Endothelial cell (in vitro differentiated cells): Measurements from ENCODE around the gene TTC1. TPM values are rescaled to one million over a fixed set of nuclear protein-coding genes. Genes with fewer than 3 reads are reported as not detected.
A peak's percentile ranks its signal among the peaks of the same experiment; 100 is the strongest.

Experiments used
- DNase-seq: peaks from one replicate; pipeline ENCODE4 v3.0.0; 2021; ENCODE audit warnings: low spot score
- H3K27ac Mint-ChIP-seq: one replicate; pipeline ENCODE4 v1.8.0; 2021; ENCODE audit warnings: mixed read lengths, inconsistent platforms; ENCODE audit not compliant: unreplicated experiment
- H3K27me3 Mint-ChIP-seq: one replicate; pipeline ENCODE4 v1.8.0; 2021; ENCODE audit warnings: mild to moderate bottlenecking, moderate library complexity, mixed read lengths, inconsistent platforms; ENCODE audit not compliant: unreplicated experiment
- H3K36me3 Mint-ChIP-seq: one replicate; pipeline ENCODE4 v1.8.0; 2021; ENCODE audit warnings: mild to moderate bottlenecking, low read depth, mixed read lengths, inconsistent platforms; ENCODE audit not compliant: unreplicated experiment
- H3K4me1 Mint-ChIP-seq: one replicate; pipeline ENCODE4 v1.8.0; 2021; ENCODE audit warnings: mild to moderate bottlenecking, mixed read lengths, inconsistent platforms; ENCODE audit not compliant: unreplicated experiment
- H3K4me3 Mint-ChIP-seq: one replicate; pipeline ENCODE4 v1.8.0; 2021; ENCODE audit warnings: mild to moderate bottlenecking, mixed read lengths, inconsistent platforms; ENCODE audit not compliant: unreplicated experiment
- H3K9me3 Mint-ChIP-seq: one replicate; pipeline ENCODE4 v1.8.0; 2021; ENCODE audit warnings: mixed read lengths, inconsistent platforms; ENCODE audit not compliant: unreplicated experiment
- total RNA-seq: library from RNA; stranded (reverse); fragmentation: NEBNext Ultra II Directional; extraction: Animal tissue kit (Norgen Biotek cat#: 25700); gene quantifications from one replicate; pipeline ENCODE4 v1.2.1, GENCODE V29; 2021; ENCODE audit not compliant: unreplicated experiment
- TF ChIP-seq, protein P1 (sequence below): fragments of 200-600 bp; sonication (generic); IDR thresholded peaks from one replicate; pipeline ENCODE4 v1.5.0; 2021; ENCODE audit warnings: antibody characterized with exemption; ENCODE audit not compliant: unreplicated experiment

Gene TTC1
- total RNA-seq, 1 donor from 2014 or later: 49.8 TPM

DNA sequence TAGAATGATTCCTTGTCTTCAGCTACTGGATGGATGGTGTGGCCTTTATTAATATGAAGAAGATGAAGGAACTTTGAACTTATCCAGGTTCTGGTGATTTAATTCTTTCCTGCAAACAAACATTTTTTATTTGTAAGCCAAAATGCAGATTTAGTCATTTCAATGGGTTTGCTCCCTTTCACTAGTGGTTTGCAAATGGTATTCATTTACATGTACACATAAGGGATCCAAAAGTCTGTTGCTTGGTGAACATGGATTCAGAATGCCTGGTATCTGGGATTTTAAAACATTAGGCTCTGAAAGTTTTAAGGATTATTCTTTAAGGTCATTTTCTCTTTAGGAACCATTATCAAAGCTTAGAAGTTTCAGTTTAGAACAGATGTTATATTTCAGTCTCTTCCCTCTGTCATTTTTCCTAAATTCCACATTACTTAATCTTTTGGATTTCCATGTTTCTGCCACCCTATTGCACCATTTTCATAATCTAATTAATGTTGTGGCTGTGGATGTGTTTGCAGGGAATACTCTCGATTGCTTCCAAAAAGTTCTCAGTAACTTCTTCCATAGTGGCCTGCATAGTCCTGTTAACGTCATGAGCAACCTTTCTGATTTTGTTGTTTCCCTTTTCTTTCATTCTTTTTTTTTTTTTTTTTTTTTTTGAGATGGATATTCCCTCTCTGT, 10.1 kb downstream of the TTC1 start:
- Mint-ChIP-seq H3K27ac (no peak overlapping the region), H3K27me3 (no peaks in the 10 kb centered on the region), H3K4me3 (no peak overlapping the region), H3K4me1 (peaks cover 21% of the 10 kb centered on the region), H3K9me3 (no peaks in the 10 kb centered on the region), H3K36me3 (peaks cover 10% of the 10 kb centered on the region)
- TF ChIP-seq, protein P1, sequence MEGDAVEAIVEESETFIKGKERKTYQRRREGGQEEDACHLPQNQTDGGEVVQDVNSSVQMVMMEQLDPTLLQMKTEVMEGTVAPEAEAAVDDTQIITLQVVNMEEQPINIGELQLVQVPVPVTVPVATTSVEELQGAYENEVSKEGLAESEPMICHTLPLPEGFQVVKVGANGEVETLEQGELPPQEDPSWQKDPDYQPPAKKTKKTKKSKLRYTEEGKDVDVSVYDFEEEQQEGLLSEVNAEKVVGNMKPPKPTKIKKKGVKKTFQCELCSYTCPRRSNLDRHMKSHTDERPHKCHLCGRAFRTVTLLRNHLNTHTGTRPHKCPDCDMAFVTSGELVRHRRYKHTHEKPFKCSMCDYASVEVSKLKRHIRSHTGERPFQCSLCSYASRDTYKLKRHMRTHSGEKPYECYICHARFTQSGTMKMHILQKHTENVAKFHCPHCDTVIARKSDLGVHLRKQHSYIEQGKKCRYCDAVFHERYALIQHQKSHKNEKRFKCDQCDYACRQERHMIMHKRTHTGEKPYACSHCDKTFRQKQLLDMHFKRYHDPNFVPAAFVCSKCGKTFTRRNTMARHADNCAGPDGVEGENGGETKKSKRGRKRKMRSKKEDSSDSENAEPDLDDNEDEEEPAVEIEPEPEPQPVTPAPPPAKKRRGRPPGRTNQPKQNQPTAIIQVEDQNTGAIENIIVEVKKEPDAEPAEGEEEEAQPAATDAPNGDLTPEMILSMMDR: no peak
- no peak for DNase-seq

DNA sequence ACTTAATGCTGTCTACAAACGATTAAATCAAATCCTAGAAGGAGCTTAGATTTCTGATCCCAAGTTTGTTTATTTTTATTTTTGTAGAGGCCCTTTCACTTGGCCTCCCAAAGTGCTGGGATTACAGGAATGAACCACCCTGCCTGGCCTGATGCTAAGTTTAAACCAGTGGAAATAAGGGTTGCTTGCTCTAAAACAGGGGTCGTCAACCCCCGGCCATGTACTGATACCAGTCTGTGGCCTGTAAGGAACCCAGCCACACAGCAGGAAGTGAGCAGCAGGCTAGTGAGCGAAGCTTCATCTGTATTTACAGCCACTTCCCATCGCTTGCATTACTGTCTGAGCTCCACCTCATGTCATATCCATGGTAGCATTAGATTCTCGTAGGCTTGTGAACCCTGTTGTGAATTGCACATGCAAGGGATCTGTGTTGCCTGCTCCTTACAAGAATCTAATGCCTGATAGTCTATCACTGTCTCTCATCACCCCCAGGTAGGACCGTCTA, 11.4 kb downstream of the TTC1 start:
- Mint-ChIP-seq H3K4me1 (peaks cover 21% of the 10 kb centered on the region), H3K27ac (peak overlapping the region; percentile 84), H3K27me3 (no peaks in the 10 kb centered on the region), H3K4me3 (peak overlapping the region; percentile 67), H3K9me3 (no peaks in the 10 kb centered on the region), H3K36me3 (peaks cover 10% of the 10 kb centered on the region)
- DNase-seq: peak; percentile 5
- TF ChIP-seq, protein P1: no peak

DNA sequence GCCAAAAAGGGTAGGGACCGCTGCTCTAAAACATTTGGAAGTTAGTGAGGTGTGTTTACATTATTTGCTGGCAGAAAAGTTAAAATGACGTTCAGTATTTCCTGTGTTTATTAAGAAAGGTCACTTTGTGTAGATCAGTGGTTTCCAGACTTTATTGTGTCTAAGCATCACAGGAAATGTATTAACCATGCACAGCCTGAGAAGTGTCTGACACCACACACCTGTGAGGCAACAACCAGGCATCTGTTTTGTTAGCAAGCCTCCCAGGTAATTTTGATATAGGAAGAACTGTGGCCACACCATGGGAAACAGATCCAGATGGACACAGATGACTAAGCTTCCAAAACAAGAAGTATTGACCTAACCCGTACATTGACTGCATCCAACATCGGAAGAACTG, 12.0 kb downstream of the TTC1 start:
- no peak for DNase-seq
- TF ChIP-seq, protein P1: no peak
- H3K4me3 Mint-ChIP-seq: no peak overlapping the region
- H3K9me3 Mint-ChIP-seq: no peaks in the 10 kb centered on the region
- H3K27ac Mint-ChIP-seq: no peak overlapping the region
- no peaks in the 10 kb centered on the region for H3K27me3 Mint-ChIP-seq
- peaks cover 27% of the 10 kb centered on the region for H3K4me1 Mint-ChIP-seq
- H3K36me3 Mint-ChIP-seq: peaks cover 12% of the 10 kb centered on the region

DNA sequence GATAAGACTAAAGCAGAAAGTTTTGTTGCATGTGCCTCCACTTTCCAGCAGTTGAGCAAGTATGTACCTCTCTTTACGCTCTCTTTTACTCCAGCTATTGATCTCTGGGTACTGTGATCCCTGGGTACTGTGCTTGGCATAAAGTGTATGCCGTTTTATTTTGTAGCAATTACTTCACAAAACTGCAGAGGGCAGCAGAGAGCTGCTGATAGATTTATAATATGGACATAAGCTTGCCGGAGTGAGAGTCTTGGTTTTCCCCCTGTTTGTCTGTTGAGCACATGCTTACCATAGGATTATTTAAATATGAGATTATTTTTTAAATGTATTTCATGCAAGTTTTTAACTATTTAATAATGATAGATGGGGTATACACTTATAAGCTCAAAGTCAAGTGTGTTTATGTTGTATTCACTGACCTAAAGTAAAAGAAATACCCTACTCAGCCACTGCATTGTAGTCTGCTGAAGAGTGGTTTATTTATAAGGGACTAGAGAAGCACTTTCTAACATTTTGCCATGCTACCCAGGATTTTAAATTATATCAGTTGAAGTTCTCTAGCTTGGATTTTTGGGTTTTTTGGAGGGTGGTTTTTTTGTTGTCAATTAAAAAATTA, 13.0 kb downstream of the TTC1 start:
- Mint-ChIP-seq H3K9me3 (no peaks in the 10 kb centered on the region), H3K4me1 (peaks cover 29% of the 10 kb centered on the region), H3K4me3 (no peak overlapping the region), H3K36me3 (peaks cover 11% of the 10 kb centered on the region), H3K27me3 (no peaks in the 10 kb centered on the region), H3K27ac (no peak overlapping the region)
- DNase-seq: peak; percentile 73
- TF ChIP-seq, protein P1: peak; percentile 97
